GM10847 (cell line): ENCODE data around the gene RASSF4.

Source experiments
- POLR2A ChIP-seq: IDR thresholded peaks from 2 replicates; pipeline ENCODE4 v1.6.1; 2011; ENCODE audit not compliant: insufficient read length; ENCODE audit errors: extremely low read depth

The RASSF4 gene

GRCh38 chr10:44959247-44960087 lies at the start of gene RASSF4:
TSS of gene RASSF4 (plus strand) at chr10:44959802. CDS start at chr10:44970203, 10,401 bp downstream.
- peak; percentile 85 for TF ChIP-seq POLR2A

GRCh38 chr10:44909910-44910309 lies 49.7 kb upstream of the RASSF4 start:
- no peak for TF ChIP-seq POLR2A

GRCh38 chr10:44910602-44911001 lies 49.0 kb upstream of the RASSF4 start:
- no peak for TF ChIP-seq POLR2A

- no peak for TF ChIP-seq POLR2A
Measured at GRCh38 chr10:44911081-44911540, 48.5 kb upstream of the RASSF4 start, which contains the start of gene TMEM72. TSS of gene TMEM72 (plus strand) at chr10:44911337. CDS start at chr10:44911513, 176 bp downstream.

GRCh38 chr10:44911951-44912350 lies 47.7 kb upstream of the RASSF4 start:
- no peak for TF ChIP-seq POLR2A

GRCh38 chr10:44913350-44914081 lies 46.1 kb upstream of the RASSF4 start:
- TF ChIP-seq POLR2A = no peak

- TF ChIP-seq POLR2A = no peak
Measured at GRCh38 chr10:44914891-44915290, 44.7 kb upstream of the RASSF4 start.

- TF ChIP-seq POLR2A = no peak
Measured at GRCh38 chr10:44916429-44916828, 43.2 kb upstream of the RASSF4 start.

- no peak for TF ChIP-seq POLR2A
Measured at GRCh38 chr10:44917848-44918247, 41.8 kb upstream of the RASSF4 start.

- no peak for TF ChIP-seq POLR2A
Measured at GRCh38 chr10:44920252-44920651, 39.4 kb upstream of the RASSF4 start.

- TF ChIP-seq POLR2A = no peak
Measured at GRCh38 chr10:44921061-44921460, 38.5 kb upstream of the RASSF4 start.

- no peak for TF ChIP-seq POLR2A
Measured at GRCh38 chr10:44921506-44921905, 38.1 kb upstream of the RASSF4 start.

- no peak for TF ChIP-seq POLR2A
Measured at GRCh38 chr10:44922021-44922420, 37.6 kb upstream of the RASSF4 start.

- no peak for TF ChIP-seq POLR2A
Measured at GRCh38 chr10:44922796-44923545, 36.6 kb upstream of the RASSF4 start.

GRCh38 chr10:44923611-44924010 lies 36.0 kb upstream of the RASSF4 start:
- no peak for TF ChIP-seq POLR2A
